ENCODE measurements around the gene CCDC183.

The CCDC183 gene

GRCh38 chr9:136806631-136807201, 10.6 kb downstream of the CCDC183 start:
- H3K4me3 ChIP-seq (ENCODE audit: low read length), result peak overlapping the region; percentile 79
- H3K36me3 ChIP-seq (ENCODE audit: insufficient read depth, low read depth, low read length), result peaks cover 25% of the 10 kb centered on the region; the same call in 1 of the 2 replicates
- H3K9me3 ChIP-seq (ENCODE audit: insufficient read depth, low read depth, low read length), result no peaks in the 10 kb centered on the region
- peaks cover 8% of the 10 kb centered on the region; the same call in 1 of the 2 replicates for H3K4me1 ChIP-seq (ENCODE audit: insufficient read depth, low read length)
- H3K9ac ChIP-seq (ENCODE audit: low read depth, low read length), result peak overlapping the region; percentile 83; the same call in 1 of the 2 replicates
- peaks cover 21% of the 10 kb centered on the region for H3K27me3 ChIP-seq (ENCODE audit: insufficient read depth, low read length)
- H3K27ac ChIP-seq (ENCODE audit: low read length), result no peak overlapping the region

GRCh38 chr9:136807281-136808074, 11.3 kb downstream of the CCDC183 start, which contains the start of gene RABL6:
Gene RABL6 (plus strand): TSS chr9:136807948. CDS start chr9:136808197, 249 bp downstream.
- Histone ChIP-seq H3K27me3 (ENCODE audit: insufficient read depth, low read length) (peaks cover 13% of the 10 kb centered on the region), H3K4me3 (ENCODE audit: low read length) (peak within 1 kb of the TSS; percentile 98), H3K9ac (ENCODE audit: low read depth, low read length) (peak within 1 kb of the TSS; percentile 83), H3K9me3 (ENCODE audit: insufficient read depth, low read depth, low read length) (no peaks in the 10 kb centered on the region), H3K36me3 (ENCODE audit: insufficient read depth, low read depth, low read length) (peaks cover 31% of the 10 kb centered on the region; the same call in 1 of the 2 replicates), H3K4me1 (ENCODE audit: insufficient read depth, low read length) (peaks cover 8% of the 10 kb centered on the region; the same call in 1 of the 2 replicates), H3K27ac (ENCODE audit: low read length) (peak within 1 kb of the TSS; percentile 12)

GRCh38 chr9:136808075-136808805, 12.1 kb downstream of the CCDC183 start:
- no peaks in the 10 kb centered on the region for H3K9me3 ChIP-seq (ENCODE audit: insufficient read depth, low read depth, low read length)
- peak overlapping the region; percentile 12 for H3K27ac ChIP-seq (ENCODE audit: low read length)
- H3K4me1 ChIP-seq (ENCODE audit: insufficient read depth, low read length), result peaks cover 8% of the 10 kb centered on the region; the same call in 1 of the 2 replicates

GRCh38 chr9:136808806-136809158, 12.6 kb downstream of the CCDC183 start:
- Histone ChIP-seq H3K27ac (ENCODE audit: low read length) (peak overlapping the region; percentile 12), H3K9ac (ENCODE audit: low read depth, low read length) (peak overlapping the region; percentile 83), H3K36me3 (ENCODE audit: insufficient read depth, low read depth, low read length) (peaks cover 43% of the 10 kb centered on the region), H3K27me3 (ENCODE audit: insufficient read depth, low read length) (peaks cover 9% of the 10 kb centered on the region), H3K4me1 (ENCODE audit: insufficient read depth, low read length) (peaks cover 8% of the 10 kb centered on the region; the same call in 1 of the 2 replicates), H3K4me3 (ENCODE audit: low read length) (peak overlapping the region; percentile 98), H3K9me3 (ENCODE audit: insufficient read depth, low read depth, low read length) (no peaks in the 10 kb centered on the region)

More at GRCh38 chr9:136808075-136808805, 12.1 kb downstream of the CCDC183 start:
- Histone ChIP-seq H3K36me3 (ENCODE audit: insufficient read depth, low read depth, low read length) (peaks cover 39% of the 10 kb centered on the region), H3K4me3 (ENCODE audit: low read length) (peak overlapping the region; percentile 98), H3K27me3 (ENCODE audit: insufficient read depth, low read length) (peaks cover 12% of the 10 kb centered on the region), H3K9ac (ENCODE audit: low read depth, low read length) (peak overlapping the region; percentile 83)

GRCh38 chr9:136814725-136815421, 18.7 kb downstream of the CCDC183 start:
- no peak overlapping the region for H3K9ac ChIP-seq (ENCODE audit: low read depth, low read length)
- no peak overlapping the region for H3K4me3 ChIP-seq (ENCODE audit: low read length)
- no peaks in the 10 kb centered on the region; the same call in 1 of the 2 replicates for H3K4me1 ChIP-seq (ENCODE audit: insufficient read depth, low read length)
- no peaks in the 10 kb centered on the region for H3K27me3 ChIP-seq (ENCODE audit: insufficient read depth, low read length)
- H3K9me3 ChIP-seq (ENCODE audit: insufficient read depth, low read depth, low read length), result no peaks in the 10 kb centered on the region
- peaks cover 62% of the 10 kb centered on the region for H3K36me3 ChIP-seq (ENCODE audit: insufficient read depth, low read depth, low read length)
- H3K27ac ChIP-seq (ENCODE audit: low read length), result no peak overlapping the region

GRCh38 chr9:136815422-136815782, 19.3 kb downstream of the CCDC183 start:
- no peak overlapping the region for H3K4me3 ChIP-seq (ENCODE audit: low read length)
- H3K27ac ChIP-seq (ENCODE audit: low read length), result no peak overlapping the region
- no peaks in the 10 kb centered on the region for H3K9me3 ChIP-seq (ENCODE audit: insufficient read depth, low read depth, low read length)
- H3K36me3 ChIP-seq (ENCODE audit: insufficient read depth, low read depth, low read length), result peaks cover 57% of the 10 kb centered on the region
- H3K9ac ChIP-seq (ENCODE audit: low read depth, low read length), result no peak overlapping the region
- H3K27me3 ChIP-seq (ENCODE audit: insufficient read depth, low read length), result no peaks in the 10 kb centered on the region
- H3K4me1 ChIP-seq (ENCODE audit: insufficient read depth, low read length), result no peaks in the 10 kb centered on the region

GRCh38 chr9:136820971-136821825, 25.1 kb downstream of the CCDC183 start:
- Histone ChIP-seq H3K27ac (ENCODE audit: low read length) (no peak overlapping the region), H3K36me3 (ENCODE audit: insufficient read depth, low read depth, low read length) (peaks cover 33% of the 10 kb centered on the region), H3K9ac (ENCODE audit: low read depth, low read length) (peak overlapping the region; percentile 67; the same call in 1 of the 2 replicates), H3K4me3 (ENCODE audit: low read length) (peak overlapping the region; percentile 78), H3K27me3 (ENCODE audit: insufficient read depth, low read length) (0 out of 2 replicates have a peak, but pooled peaks cover 4% of the 10 kb centered on the region), H3K9me3 (ENCODE audit: insufficient read depth, low read depth, low read length) (no peaks in the 10 kb centered on the region), H3K4me1 (ENCODE audit: insufficient read depth, low read length) (peaks cover 8% of the 10 kb centered on the region; the same call in 1 of the 2 replicates)

GRCh38 chr9:136821826-136822544, 25.8 kb downstream of the CCDC183 start:
- Histone ChIP-seq H3K9me3 (ENCODE audit: insufficient read depth, low read depth, low read length) (no peaks in the 10 kb centered on the region), H3K36me3 (ENCODE audit: insufficient read depth, low read depth, low read length) (peaks cover 34% of the 10 kb centered on the region), H3K27me3 (ENCODE audit: insufficient read depth, low read length) (0 out of 2 replicates have a peak, but pooled peaks cover 4% of the 10 kb centered on the region), H3K27ac (ENCODE audit: low read length) (no peak overlapping the region), H3K4me3 (ENCODE audit: low read length) (peak overlapping the region; percentile 78; the same call in 1 of the 2 replicates), H3K4me1 (ENCODE audit: insufficient read depth, low read length) (peaks cover 8% of the 10 kb centered on the region; the same call in 1 of the 2 replicates), H3K9ac (ENCODE audit: low read depth, low read length) (no peak overlapping the region; the same call in 1 of the 2 replicates)

GRCh38 chr9:136823136-136824046, 27.3 kb downstream of the CCDC183 start:
- H3K9ac ChIP-seq (ENCODE audit: low read depth, low read length), result no peak overlapping the region
- H3K27ac ChIP-seq (ENCODE audit: low read length), result no peak overlapping the region

More at GRCh38 chr9:136823136-136824046, 27.3 kb downstream of the CCDC183 start:
- Histone ChIP-seq H3K4me3 (ENCODE audit: low read length) (no peak overlapping the region), H3K27me3 (ENCODE audit: insufficient read depth, low read length) (0 out of 2 replicates have a peak, but pooled peaks cover 4% of the 10 kb centered on the region), H3K4me1 (ENCODE audit: insufficient read depth, low read length) (peaks cover 8% of the 10 kb centered on the region; the same call in 1 of the 2 replicates), H3K9me3 (ENCODE audit: insufficient read depth, low read depth, low read length) (no peaks in the 10 kb centered on the region), H3K36me3 (ENCODE audit: insufficient read depth, low read depth, low read length) (peaks cover 45% of the 10 kb centered on the region)

Data from iPS-20b (cell line).